Measurements from ENCODE around the gene PLCB1. TPM values are rescaled to one million over a fixed set of nuclear protein-coding genes. Genes with fewer than 3 reads are reported as not detected.

PLCB1 gene
- total RNA-seq, 2 experiments from 2014 or later, result 1.0 to 1.2 TPM

- no peaks in the 10 kb centered on the region for H3K36me3 Mint-ChIP-seq (ENCODE audit: low read depth)
- ChIA-PET POLR2A (no interaction called here), CTCF (no interaction called here)
- no peak for DNase-seq
- no peaks in the 10 kb centered on the region for H3K27me3 Mint-ChIP-seq
- no peak overlapping the region for H3K27ac Mint-ChIP-seq
- peaks cover 5% of the 10 kb centered on the region for H3K9me3 Mint-ChIP-seq
- H3K4me3 Mint-ChIP-seq, result no peak overlapping the region
- no peaks in the 10 kb centered on the region for H3K4me1 Mint-ChIP-seq
Measured at GRCh38 chr20:8675896-8676295, 543.8 kb downstream of the PLCB1 start.

- ChIA-PET CTCF (interaction anchor here (1.1 kb wide), 1 partner anchor 9 kb away, joined by 4 read pairs; no protein-coding TSS in a partner anchor), POLR2A (no interaction called here)
- Mint-ChIP-seq H3K36me3 (ENCODE audit: low read depth) (no peaks in the 10 kb centered on the region), H3K27me3 (no peaks in the 10 kb centered on the region), H3K4me3 (no peak overlapping the region), H3K4me1 (no peaks in the 10 kb centered on the region), H3K9me3 (peaks cover 5% of the 10 kb centered on the region), H3K27ac (no peak overlapping the region)
- no peak for DNase-seq
Measured at GRCh38 chr20:8678098-8678776, 546.2 kb downstream of the PLCB1 start.

GRCh38 chr20:8689337-8689736 is 557.3 kb downstream of the PLCB1 start:
- CTCF ChIA-PET, result no interaction called here

GRCh38 chr20:8690074-8690473 is 558.0 kb downstream of the PLCB1 start:
- Mint-ChIP-seq H3K4me1 (no peaks in the 10 kb centered on the region), H3K27me3 (no peaks in the 10 kb centered on the region), H3K9me3 (peaks cover 8% of the 10 kb centered on the region), H3K27ac (no peak overlapping the region), H3K4me3 (no peak overlapping the region), H3K36me3 (ENCODE audit: low read depth) (no peaks in the 10 kb centered on the region)
- ChIA-PET POLR2A (interaction anchor here (0.6 kb wide), 1 partner anchor 1829 kb away, joined by 4 read pairs; no protein-coding TSS in a partner anchor), CTCF (interaction anchor here (0.6 kb wide), 1 partner anchor 708 kb away, joined by 3 read pairs; no protein-coding TSS in a partner anchor)
- DNase-seq, result no peak

More at GRCh38 chr20:8689337-8689736, 557.3 kb downstream of the PLCB1 start:
- H3K4me1 Mint-ChIP-seq, result no peaks in the 10 kb centered on the region
- POLR2A ChIA-PET, result no interaction called here
- H3K27ac Mint-ChIP-seq, result no peak overlapping the region
- H3K9me3 Mint-ChIP-seq, result peaks cover 8% of the 10 kb centered on the region
- H3K4me3 Mint-ChIP-seq, result no peak overlapping the region
- H3K36me3 Mint-ChIP-seq (ENCODE audit: low read depth), result no peaks in the 10 kb centered on the region
- no peaks in the 10 kb centered on the region for H3K27me3 Mint-ChIP-seq
- no peak for DNase-seq

- no peaks in the 10 kb centered on the region for H3K36me3 Mint-ChIP-seq (ENCODE audit: low read depth)
- CTCF ChIA-PET, result no interaction called here
- no peak for DNase-seq
Measured at GRCh38 chr20:8693709-8694108, 561.6 kb downstream of the PLCB1 start.

GRCh38 chr20:8700756-8701155 is 568.7 kb downstream of the PLCB1 start:
- Mint-ChIP-seq H3K36me3 (ENCODE audit: low read depth) (no peaks in the 10 kb centered on the region), H3K27me3 (no peaks in the 10 kb centered on the region), H3K4me3 (no peak overlapping the region), H3K27ac (no peak overlapping the region), H3K4me1 (no peaks in the 10 kb centered on the region), H3K9me3 (no peaks in the 10 kb centered on the region)
- ChIA-PET CTCF (no interaction called here), POLR2A (no interaction called here)
- DNase-seq, result no peak

More at GRCh38 chr20:8693709-8694108, 561.6 kb downstream of the PLCB1 start:
- H3K9me3 Mint-ChIP-seq, result peaks cover 8% of the 10 kb centered on the region
- no peaks in the 10 kb centered on the region for H3K4me1 Mint-ChIP-seq
- no peak overlapping the region for H3K27ac Mint-ChIP-seq
- no peak overlapping the region for H3K4me3 Mint-ChIP-seq
- POLR2A ChIA-PET, result no interaction called here
- no peaks in the 10 kb centered on the region for H3K27me3 Mint-ChIP-seq

- Mint-ChIP-seq H3K9me3 (no peaks in the 10 kb centered on the region), H3K36me3 (ENCODE audit: low read depth) (no peaks in the 10 kb centered on the region), H3K4me3 (no peak overlapping the region), H3K4me1 (no peaks in the 10 kb centered on the region), H3K27ac (no peak overlapping the region), H3K27me3 (no peaks in the 10 kb centered on the region)
- CTCF ChIA-PET, result no interaction called here
- POLR2A ChIA-PET, result no interaction called here
- no peak for DNase-seq
Measured at GRCh38 chr20:8706961-8707700, 575.1 kb downstream of the PLCB1 start.

- Mint-ChIP-seq H3K36me3 (ENCODE audit: low read depth) (no peaks in the 10 kb centered on the region), H3K27ac (no peak overlapping the region), H3K9me3 (no peaks in the 10 kb centered on the region), H3K27me3 (no peaks in the 10 kb centered on the region), H3K4me1 (no peaks in the 10 kb centered on the region), H3K4me3 (no peak overlapping the region)
- no peak for DNase-seq
- POLR2A ChIA-PET, result no interaction called here
- CTCF ChIA-PET, result no interaction called here
Measured at GRCh38 chr20:8709627-8710026, 577.6 kb downstream of the PLCB1 start.

- ChIA-PET POLR2A (no interaction called here), CTCF (no interaction called here)
- H3K36me3 Mint-ChIP-seq (ENCODE audit: low read depth), result no peaks in the 10 kb centered on the region
- no peak overlapping the region for H3K4me3 Mint-ChIP-seq
- DNase-seq, result no peak
- H3K27me3 Mint-ChIP-seq, result no peaks in the 10 kb centered on the region
- no peaks in the 10 kb centered on the region for H3K9me3 Mint-ChIP-seq
- no peak overlapping the region for H3K27ac Mint-ChIP-seq
- no peaks in the 10 kb centered on the region for H3K4me1 Mint-ChIP-seq
Measured at GRCh38 chr20:8711501-8711900, 579.4 kb downstream of the PLCB1 start.

GRCh38 chr20:8714206-8714605 is 582.1 kb downstream of the PLCB1 start:
- ChIA-PET CTCF (interaction anchor here (2.9 kb wide), 1 partner anchor 9 kb away, joined by 9 read pairs; no protein-coding TSS in a partner anchor), POLR2A (no interaction called here)

GRCh38 chr20:8718279-8718678 is 586.2 kb downstream of the PLCB1 start:
- no peak overlapping the region for H3K27ac Mint-ChIP-seq
- H3K36me3 Mint-ChIP-seq (ENCODE audit: low read depth), result no peaks in the 10 kb centered on the region
- H3K4me3 Mint-ChIP-seq, result no peak overlapping the region
- no peak for DNase-seq
- POLR2A ChIA-PET, result no interaction called here
- no peaks in the 10 kb centered on the region for H3K9me3 Mint-ChIP-seq
- H3K4me1 Mint-ChIP-seq, result no peaks in the 10 kb centered on the region
- CTCF ChIA-PET, result no interaction called here
- no peaks in the 10 kb centered on the region for H3K27me3 Mint-ChIP-seq

More at GRCh38 chr20:8714206-8714605, 582.1 kb downstream of the PLCB1 start:
- no peak overlapping the region for H3K27ac Mint-ChIP-seq
- no peaks in the 10 kb centered on the region for H3K9me3 Mint-ChIP-seq
- no peak for DNase-seq
- no peak overlapping the region for H3K4me3 Mint-ChIP-seq
- H3K4me1 Mint-ChIP-seq, result no peaks in the 10 kb centered on the region
- H3K36me3 Mint-ChIP-seq (ENCODE audit: low read depth), result no peaks in the 10 kb centered on the region
- no peaks in the 10 kb centered on the region for H3K27me3 Mint-ChIP-seq

GRCh38 chr20:8720089-8720488 is 588.0 kb downstream of the PLCB1 start:
- CTCF ChIA-PET, result no interaction called here
- H3K27ac Mint-ChIP-seq, result no peak overlapping the region

GRCh38 chr20:8721098-8721497 is 589.0 kb downstream of the PLCB1 start:
- H3K27me3 Mint-ChIP-seq, result no peaks in the 10 kb centered on the region
- no peak overlapping the region for H3K27ac Mint-ChIP-seq
- peak; percentile 37 for DNase-seq
- no peaks in the 10 kb centered on the region for H3K4me1 Mint-ChIP-seq
- H3K4me3 Mint-ChIP-seq, result no peak overlapping the region
- CTCF ChIA-PET, result interaction anchor here (1.0 to 1.7 kb wide), 3 partner anchors 23 to 785 kb away, joined by 3 to 7 read pairs (median 5); partner anchors contain the start of gene PLCB1
- no peaks in the 10 kb centered on the region for H3K9me3 Mint-ChIP-seq
- H3K36me3 Mint-ChIP-seq (ENCODE audit: low read depth), result no peaks in the 10 kb centered on the region
- POLR2A ChIA-PET, result no interaction called here

More at GRCh38 chr20:8720089-8720488, 588.0 kb downstream of the PLCB1 start:
- POLR2A ChIA-PET, result no interaction called here
- Mint-ChIP-seq H3K27me3 (no peaks in the 10 kb centered on the region), H3K4me3 (no peak overlapping the region), H3K36me3 (ENCODE audit: low read depth) (no peaks in the 10 kb centered on the region), H3K9me3 (no peaks in the 10 kb centered on the region), H3K4me1 (no peaks in the 10 kb centered on the region)
- DNase-seq, result no peak
